HCT116 (cell line): Measurements from ENCODE around the gene VEPH1. TPM values are rescaled to one million over a fixed set of nuclear protein-coding genes. Genes with fewer than 3 reads are reported as not detected.

ENCODE experiments used
- ATAC-seq: fragments of 200-7000 bp; cut with Tn5 transposase; 2 replicates; pipeline ENCODE4 v1.9.1; 2020; ENCODE audit warnings: mild to moderate bottlenecking, moderate library complexity
- BruUV-seq: library from RNA; stranded (reverse); fragments of 400-500 nt; replicated peaks from 2 replicates; lab custom pipeline; 2021; lab: Mats Ljungman, UMichigan
- CTCF ChIA-PET: fragments of 300-600 bp; sonication (Branson Sonifier 250); formaldehyde crosslinking; loops from one replicate; lab custom pipeline; 2021; ENCODE audit warnings: antibody characterized with exemption; lab: Charles Lee
- POLR2A ChIA-PET: fragments of 300-600, 350-600 bp; sonication (Branson Sonifier 250); formaldehyde crosslinking; loops from one replicate; lab custom pipeline; 2021; ENCODE audit warnings: antibody characterized with exemption; lab: Charles Lee
- RAD21 ChIA-PET, 2 experiments: fragments of 300-600 bp; sonication (Branson Sonifier 250); formaldehyde crosslinking; loops; one replicate each; lab custom pipeline; 2023; ENCODE audit warnings: low total read pairs in 2 of 2; ENCODE audit not compliant: uncharacterized antibody in 2 of 2, unreplicated experiment in 2 of 2, low non-redundant PET in 1 of 2; lab: Charles Lee
- DNase-seq: peaks from one replicate; pipeline ENCODE4 v3.0.0-alpha.2; 2010; ENCODE audit warnings: low read depth, low spot score
- H2AFZ ChIP-seq: fragments of 200-600 bp; shearing (Covaris generic), sonication (generic); 2 replicates; pipeline ENCODE4 v1.6.1; 2017; ENCODE audit warnings: low read depth, mixed run types, mixed read lengths, antibody characterized with exemption, low read length; ENCODE audit not compliant: poor library complexity, severe bottlenecking
- H3K27ac ChIP-seq: 2 replicates; pipeline ENCODE4 v1.5.1; 2012; ENCODE audit warnings: low read depth, low read length
- H3K27me3 ChIP-seq: fragments of 200-600 bp; sonication (generic); 2 replicates; pipeline ENCODE4 v1.6.1; 2016; ENCODE audit warnings: mixed run types, low read length, mixed read lengths; ENCODE audit not compliant: insufficient read depth
- H3K36me3 ChIP-seq, 2 experiments: fragments of 200-500 bp in 1 of 2; fragments of 200-600 bp in 1 of 2; sonication (Bioruptor generic) in 1 of 2; sonication (generic) in 1 of 2; 2 replicates each; pipeline versions ENCODE4 v1.5.1 to v1.6.1; 2014 to 2016; ENCODE audit warnings: low read length in 2 of 2, inconsistent platforms in 1 of 2, mixed read lengths in 1 of 2, mixed run types in 1 of 2; ENCODE audit not compliant: insufficient read depth in 2 of 2, control insufficient read depth in 1 of 2
- H3K4me1 ChIP-seq, 2 experiments: fragments of 200-600 bp in 1 of 2; sonication (generic) in 1 of 2; 2 replicates each; pipeline versions ENCODE4 v1.5.1 to v1.6.1; 2012 to 2017; ENCODE audit warnings: low read length in 2 of 2, inconsistent platforms in 1 of 2, mild to moderate bottlenecking in 1 of 2, mixed read lengths in 1 of 2, mixed run types in 1 of 2, moderate library complexity in 1 of 2; ENCODE audit not compliant: insufficient read depth in 2 of 2, control insufficient read depth in 1 of 2
- H3K4me2 ChIP-seq: fragments of 200-600 bp; sonication (generic); 2 replicates; pipeline ENCODE4 v1.6.1; 2017; ENCODE audit warnings: mixed run types, low read length, mixed read lengths
- H3K4me3 ChIP-seq, 2 experiments: fragments of 200-600 bp in 1 of 2; sonication (generic) in 1 of 2; replicated peaks in 1 of 2; 2 replicates each; pipeline ENCODE4 v1.5.1; 2011 to 2016; ENCODE audit warnings: low read length in 2 of 2, control low read depth in 1 of 2, low read depth in 1 of 2, mild to moderate bottlenecking in 1 of 2, mixed read lengths in 1 of 2, mixed run types in 1 of 2
- H3K79me2 ChIP-seq: fragments of 200-600 bp; sonication (generic); 2 replicates; pipeline ENCODE4 v1.6.1; 2017; ENCODE audit warnings: mild to moderate bottlenecking, mixed run types, low read length, moderate library complexity, mixed read lengths; ENCODE audit not compliant: insufficient read depth
- H3K9ac ChIP-seq: fragments of 200-600 bp; sonication (generic); 2 replicates; pipeline ENCODE4 v1.6.1; 2016; ENCODE audit warnings: low read length, mixed read lengths
- H3K9me2 ChIP-seq: fragments of 200-600 bp; sonication (generic), shearing (Covaris generic); 2 replicates; pipeline ENCODE4 v1.6.1; 2017; ENCODE audit warnings: mixed run types, mild to moderate bottlenecking, moderate library complexity; ENCODE audit not compliant: insufficient read depth
- H3K9me3 ChIP-seq, 2 experiments: fragments of 200-500 bp in 1 of 2; fragments of 200-600 bp in 1 of 2; sonication (Bioruptor generic) in 1 of 2; sonication (generic) in 1 of 2; 2 replicates each; pipeline ENCODE4 v1.6.1; 2014 to 2017; ENCODE audit warnings: low read length in 2 of 2, mixed read lengths in 2 of 2, inconsistent platforms in 1 of 2, low read depth in 1 of 2, mild to moderate bottlenecking in 1 of 2, mixed run types in 1 of 2, moderate library complexity in 1 of 2; ENCODE audit not compliant: control insufficient read depth in 1 of 2, insufficient read depth in 1 of 2
- H4K20me1 ChIP-seq: fragments of 200-600 bp; sonication (generic), shearing (Covaris generic); 2 replicates; pipeline ENCODE4 v1.6.1; 2017; ENCODE audit warnings: mixed run types, mild to moderate bottlenecking, moderate library complexity; ENCODE audit not compliant: insufficient read depth
- CBX3 ChIP-seq: IDR thresholded peaks from 2 replicates; pipeline ENCODE4 v1.6.1; 2012; ENCODE audit warnings: low read depth
- CEBPB ChIP-seq: IDR thresholded peaks from 2 replicates; pipeline ENCODE4 v1.6.1; 2012; ENCODE audit warnings: low read depth
- EGR1 ChIP-seq: IDR thresholded peaks from 2 replicates; pipeline ENCODE4 v1.6.1; 2012; ENCODE audit warnings: low read depth
- ELF1 ChIP-seq: IDR thresholded peaks from 2 replicates; pipeline ENCODE4 v1.6.1; 2012; ENCODE audit warnings: low read depth, borderline replicate concordance
- EZH2 ChIP-seq: fragments of 200-600 bp; sonication (generic); IDR thresholded peaks from 2 replicates; pipeline ENCODE4 v1.6.1; 2017; ENCODE audit warnings: antibody characterized with exemption, mixed run types
- FOSL1 ChIP-seq: IDR thresholded peaks from 2 replicates; pipeline ENCODE4 v1.6.1; 2012; ENCODE audit warnings: low read depth
- JUND ChIP-seq: IDR thresholded peaks from 2 replicates; pipeline ENCODE4 v1.6.1; 2012
- SIN3A ChIP-seq: IDR thresholded peaks from 2 replicates; pipeline ENCODE4 v1.6.1; 2012; ENCODE audit warnings: low read depth
- TCF7L2 ChIP-seq: IDR thresholded peaks from 2 replicates; pipeline ENCODE4 v1.7.0; 2011; ENCODE audit warnings: borderline replicate concordance, inconsistent platforms; ENCODE audit not compliant: insufficient read depth, insufficient read length; ENCODE audit errors: extremely low read depth
- YY1 ChIP-seq: IDR thresholded peaks from 2 replicates; pipeline ENCODE4 v1.6.1; 2011; ENCODE audit warnings: low read length, low read depth, moderate library complexity, mild to moderate bottlenecking; ENCODE audit not compliant: insufficient replicate concordance; ENCODE audit errors: extremely low read depth
- intact Hi-C: fragments of 100-400 bp; cut with micrococcal nuclease; formaldehyde crosslinking; loops from 2 replicates; pipeline ENCODE4 v1.10.0; 2022
- total RNA-seq: library from RNA; stranded (reverse); gene quantifications from one replicate; pipeline ENCODE4 v1.2.1, GENCODE V29; 2021; ENCODE audit not compliant: unreplicated experiment
- TF ChIP-seq, protein P1 (sequence below): IDR thresholded peaks from 2 replicates; pipeline ENCODE4 v1.6.1; 2011; ENCODE audit warnings: mild to moderate bottlenecking, low read length, moderate library complexity; ENCODE audit not compliant: insufficient replicate concordance; ENCODE audit errors: extremely low read depth
- TF ChIP-seq, protein P2 (sequence below), 3 experiments: fragments of 200-600 bp in 1 of 3; sonication (generic) in 1 of 3; IDR thresholded peaks in 2 of 3; conservative IDR thresholded peaks in 1 of 3; 2 replicates each; pipeline ENCODE4 v1.5.1; 2012 to 2017; ENCODE audit warnings: low read depth in 2 of 3, low read length in 2 of 3, antibody characterized with exemption in 1 of 3, borderline replicate concordance in 1 of 3, control low read depth in 1 of 3, mild to moderate bottlenecking in 1 of 3, mixed read lengths in 1 of 3, mixed run types in 1 of 3, moderate library complexity in 1 of 3; ENCODE audit not compliant: insufficient read depth in 1 of 3

Gene VEPH1
- total RNA-seq, 1 experiment from 2014 or later: 4.9 TPM

DNA sequence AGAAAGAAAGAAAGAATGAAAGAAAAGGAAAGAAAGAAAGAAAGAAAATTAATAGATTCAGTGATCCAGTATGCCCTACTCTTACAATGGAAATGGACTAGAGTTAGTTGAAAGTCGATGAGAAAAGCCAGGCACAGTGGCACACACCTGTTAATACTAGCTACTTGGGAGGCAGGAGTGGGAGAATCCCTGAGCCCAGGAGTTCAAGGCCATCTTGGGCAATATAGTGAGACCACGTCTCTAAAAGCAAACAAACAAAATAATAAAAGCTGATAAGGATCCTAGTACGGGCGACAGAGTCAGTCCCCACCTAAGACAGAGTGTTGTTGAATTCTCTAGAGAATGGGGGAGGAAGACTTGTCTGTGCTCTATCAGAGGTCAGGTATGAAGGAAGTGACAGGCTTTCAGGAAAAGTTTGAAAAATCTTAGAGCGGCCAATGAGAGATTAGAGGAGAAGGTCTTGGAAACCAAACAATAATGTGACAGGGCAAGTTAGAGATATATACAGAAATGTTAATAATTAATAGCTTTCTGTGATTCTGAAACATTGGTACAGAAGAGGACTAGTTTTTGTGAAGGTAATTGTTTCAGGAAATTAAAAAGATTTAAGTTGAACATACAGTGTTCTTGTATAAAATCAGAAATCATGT is 184.5 kb downstream of the VEPH1 start:
- H2AFZ ChIP-seq: no peak overlapping the region
- H3K4me1 ChIP-seq: no peaks in the 10 kb centered on the region
- no peaks in the 10 kb centered on the region for H3K27me3 ChIP-seq
- H3K27ac ChIP-seq: no peak overlapping the region
- H3K4me3 ChIP-seq: no peak overlapping the region
- no peak overlapping the region for H3K4me2 ChIP-seq
- H3K36me3 ChIP-seq: no peaks in the 10 kb centered on the region
- no TSS peak for BruUV-seq
- CTCF ChIA-PET: no interaction called here
- TF ChIP-seq TCF7L2: no peak
- H3K9me3 ChIP-seq: no peaks in the 10 kb centered on the region
- H4K20me1 ChIP-seq: no peaks in the 10 kb centered on the region
- no peak for ATAC-seq
- H3K9me2 ChIP-seq: no peaks in the 10 kb centered on the region
- DNase-seq: no peak
- intact Hi-C loops: no loop called here
- POLR2A ChIA-PET: no interaction called here
- H3K79me2 ChIP-seq: no peaks in the 10 kb centered on the region
- no peak overlapping the region for H3K9ac ChIP-seq
- RAD21 ChIA-PET: no interaction called here

GRCh38 chr3:157317895-157318294 is 185.3 kb downstream of the VEPH1 start:
- Histone ChIP-seq H4K20me1 (no peaks in the 10 kb centered on the region), H2AFZ (no peak overlapping the region), H3K9me2 (no peaks in the 10 kb centered on the region), H3K9me3 (no peaks in the 10 kb centered on the region), H3K4me3 (no peak overlapping the region), H3K27ac (no peak overlapping the region), H3K9ac (no peak overlapping the region), H3K27me3 (no peaks in the 10 kb centered on the region), H3K36me3 (no peaks in the 10 kb centered on the region), H3K4me1 (no peaks in the 10 kb centered on the region), H3K79me2 (no peaks in the 10 kb centered on the region), H3K4me2 (no peak overlapping the region)
- POLR2A ChIA-PET: no interaction called here
- CTCF ChIA-PET: no interaction called here
- BruUV-seq: no TSS peak
- RAD21 ChIA-PET: no interaction called here
- intact Hi-C loops: no loop called here
- DNase-seq: no peak
- ATAC-seq: no peak
- TF ChIP-seq, protein P1, sequence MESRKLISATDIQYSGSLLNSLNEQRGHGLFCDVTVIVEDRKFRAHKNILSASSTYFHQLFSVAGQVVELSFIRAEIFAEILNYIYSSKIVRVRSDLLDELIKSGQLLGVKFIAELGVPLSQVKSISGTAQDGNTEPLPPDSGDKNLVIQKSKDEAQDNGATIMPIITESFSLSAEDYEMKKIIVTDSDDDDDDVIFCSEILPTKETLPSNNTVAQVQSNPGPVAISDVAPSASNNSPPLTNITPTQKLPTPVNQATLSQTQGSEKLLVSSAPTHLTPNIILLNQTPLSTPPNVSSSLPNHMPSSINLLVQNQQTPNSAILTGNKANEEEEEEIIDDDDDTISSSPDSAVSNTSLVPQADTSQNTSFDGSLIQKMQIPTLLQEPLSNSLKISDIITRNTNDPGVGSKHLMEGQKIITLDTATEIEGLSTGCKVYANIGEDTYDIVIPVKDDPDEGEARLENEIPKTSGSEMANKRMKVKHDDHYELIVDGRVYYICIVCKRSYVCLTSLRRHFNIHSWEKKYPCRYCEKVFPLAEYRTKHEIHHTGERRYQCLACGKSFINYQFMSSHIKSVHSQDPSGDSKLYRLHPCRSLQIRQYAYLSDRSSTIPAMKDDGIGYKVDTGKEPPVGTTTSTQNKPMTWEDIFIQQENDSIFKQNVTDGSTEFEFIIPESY: no peak
- TF ChIP-seq FOSL1: no peak
- no peak for TF ChIP-seq SIN3A
- no peak for TF ChIP-seq CEBPB
- no peak for TF ChIP-seq CBX3
- no peak for TF ChIP-seq YY1
- TF ChIP-seq, protein P2, sequence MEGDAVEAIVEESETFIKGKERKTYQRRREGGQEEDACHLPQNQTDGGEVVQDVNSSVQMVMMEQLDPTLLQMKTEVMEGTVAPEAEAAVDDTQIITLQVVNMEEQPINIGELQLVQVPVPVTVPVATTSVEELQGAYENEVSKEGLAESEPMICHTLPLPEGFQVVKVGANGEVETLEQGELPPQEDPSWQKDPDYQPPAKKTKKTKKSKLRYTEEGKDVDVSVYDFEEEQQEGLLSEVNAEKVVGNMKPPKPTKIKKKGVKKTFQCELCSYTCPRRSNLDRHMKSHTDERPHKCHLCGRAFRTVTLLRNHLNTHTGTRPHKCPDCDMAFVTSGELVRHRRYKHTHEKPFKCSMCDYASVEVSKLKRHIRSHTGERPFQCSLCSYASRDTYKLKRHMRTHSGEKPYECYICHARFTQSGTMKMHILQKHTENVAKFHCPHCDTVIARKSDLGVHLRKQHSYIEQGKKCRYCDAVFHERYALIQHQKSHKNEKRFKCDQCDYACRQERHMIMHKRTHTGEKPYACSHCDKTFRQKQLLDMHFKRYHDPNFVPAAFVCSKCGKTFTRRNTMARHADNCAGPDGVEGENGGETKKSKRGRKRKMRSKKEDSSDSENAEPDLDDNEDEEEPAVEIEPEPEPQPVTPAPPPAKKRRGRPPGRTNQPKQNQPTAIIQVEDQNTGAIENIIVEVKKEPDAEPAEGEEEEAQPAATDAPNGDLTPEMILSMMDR (IDR thresholded peaks at IDR 0.05 in 2 of 3, conservative IDR thresholded peaks at IDR 0.05 in 1 of 3; ENCODE audit: borderline replicate concordance in 1 of 3, insufficient read depth in 1 of 3, low read depth in 2 of 3, low read length in 2 of 3): no peak
- no peak for TF ChIP-seq EZH2
- no peak for TF ChIP-seq TCF7L2
- TF ChIP-seq JUND: no peak
- TF ChIP-seq ELF1: no peak
- no peak for TF ChIP-seq EGR1
